DMS79 (cell line): ENCODE results near the gene JARID2.
"Not testable (repeated sequence)": the region's sequence is repeated elsewhere in the genome, so short reads cannot be mapped to it uniquely, and the experiment has no call there.

ENCODE experiments used
- DNase-seq: peaks from one replicate; lab custom pipeline; 2025; lab: John Stamatoyannopoulos, UW

Gene JARID2

DNA sequence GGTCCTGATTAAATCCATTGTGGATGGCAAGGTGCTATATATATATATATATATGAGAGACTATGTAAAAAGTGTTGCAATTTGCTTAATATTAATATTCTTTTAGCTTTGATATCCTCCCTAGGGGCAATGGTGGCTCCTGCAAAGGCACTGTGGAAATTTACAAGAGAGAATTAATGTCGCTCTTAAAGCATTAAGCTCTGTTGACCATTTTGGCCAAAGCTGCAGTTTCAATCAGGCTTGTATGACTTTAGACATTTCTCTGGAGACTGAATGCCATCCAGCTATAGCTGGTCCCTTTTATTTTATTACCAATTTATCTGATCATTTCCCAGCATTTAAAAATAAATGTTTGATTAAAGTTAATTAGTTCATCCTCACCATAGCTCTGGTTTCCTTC lies 155.3 kb downstream of the JARID2 start:
- no peak for DNase-seq

- DNase-seq = no peak
These were observed 155.9 kb downstream of the JARID2 start for GRCh38 chr6:15401769-15402250.

- no peak for DNase-seq
These were observed 156.7 kb downstream of the JARID2 start for GRCh38 chr6:15402406-15403045.

- no peak for DNase-seq
These were observed 157.4 kb downstream of the JARID2 start for GRCh38 chr6:15403094-15403755.

- DNase-seq = no peak
These were observed 158.8 kb downstream of the JARID2 start for GRCh38 chr6:15404685-15404980.

GRCh38 chr6:15405129-15406068 lies 159.5 kb downstream of the JARID2 start:
- DNase-seq = no peak

DNA sequence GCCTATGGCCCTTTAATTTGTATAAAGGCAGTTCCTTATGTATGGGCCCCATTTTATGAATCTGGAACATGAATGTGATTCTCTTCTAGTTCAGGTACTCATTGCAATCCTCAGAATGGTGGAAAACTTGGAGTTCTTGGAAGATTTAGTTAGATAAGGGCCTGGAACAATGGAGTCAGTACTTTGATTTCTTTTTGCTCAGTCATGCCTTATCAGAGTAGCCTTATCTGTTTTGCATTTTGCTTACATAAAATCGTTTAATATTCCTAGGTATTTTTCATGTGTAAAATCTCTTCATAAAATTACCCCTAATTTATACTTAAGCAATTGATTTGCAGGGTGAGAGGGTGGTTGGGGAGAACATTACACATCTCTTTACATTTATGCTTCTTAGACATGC lies 160.6 kb downstream of the JARID2 start:
- no peak for DNase-seq

GRCh38 chr6:15408008-15408407 lies 162.1 kb downstream of the JARID2 start:
- DNase-seq = no peak

GRCh38 chr6:15408758-15409157 lies 162.9 kb downstream of the JARID2 start:
- no peak for DNase-seq

- DNase-seq = no peak
These were observed 163.6 kb downstream of the JARID2 start for GRCh38 chr6:15409301-15410125.

- no peak for DNase-seq
These were observed 164.2 kb downstream of the JARID2 start for GRCh38 chr6:15410126-15410391.

- DNase-seq = no peak
These were observed 164.9 kb downstream of the JARID2 start for GRCh38 chr6:15410752-15411151.

DNA sequence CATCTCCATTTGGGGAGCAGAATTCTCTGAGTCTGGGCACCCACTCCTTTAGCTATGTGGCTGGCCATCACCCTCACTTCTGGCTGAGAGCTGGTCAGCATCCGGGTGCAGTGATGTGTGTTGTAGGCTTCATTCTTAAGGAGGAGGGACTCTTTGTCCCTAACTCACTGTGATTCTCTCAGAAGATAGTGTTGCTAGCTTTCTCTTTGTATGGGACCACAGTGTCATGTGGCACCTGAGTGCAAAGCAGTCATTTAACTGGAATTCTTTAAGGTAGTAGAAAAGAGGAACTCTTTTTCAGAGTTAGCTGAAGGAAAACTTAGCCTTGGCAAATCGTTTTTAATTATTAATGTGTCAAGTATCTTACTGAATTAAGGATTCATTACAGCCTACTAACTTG lies 165.9 kb downstream of the JARID2 start:
- DNase-seq = no peak

GRCh38 chr6:15412767-15413166 lies 166.9 kb downstream of the JARID2 start:
- DNase-seq = no peak

GRCh38 chr6:15413466-15414234 lies 167.8 kb downstream of the JARID2 start:
- DNase-seq = no peak

DNA sequence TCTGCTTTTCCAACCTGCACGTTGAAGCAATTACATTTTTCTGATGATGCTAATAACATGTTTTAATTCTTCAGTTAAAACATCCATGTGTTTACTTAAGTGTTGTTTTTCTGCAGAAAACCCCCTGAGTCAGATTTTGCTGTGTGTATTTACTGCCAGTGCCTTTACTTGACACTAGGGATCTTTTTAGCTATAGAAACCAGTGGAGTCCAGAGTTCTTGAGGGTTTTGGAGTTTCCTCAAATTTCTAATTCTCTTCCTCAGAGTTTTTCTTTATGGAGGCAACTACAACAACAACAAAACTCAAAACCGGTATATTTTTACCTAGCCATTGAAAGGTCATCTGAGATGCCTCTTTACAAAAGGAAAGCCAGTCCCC lies 168.4 kb downstream of the JARID2 start:
- no peak for DNase-seq

DNA sequence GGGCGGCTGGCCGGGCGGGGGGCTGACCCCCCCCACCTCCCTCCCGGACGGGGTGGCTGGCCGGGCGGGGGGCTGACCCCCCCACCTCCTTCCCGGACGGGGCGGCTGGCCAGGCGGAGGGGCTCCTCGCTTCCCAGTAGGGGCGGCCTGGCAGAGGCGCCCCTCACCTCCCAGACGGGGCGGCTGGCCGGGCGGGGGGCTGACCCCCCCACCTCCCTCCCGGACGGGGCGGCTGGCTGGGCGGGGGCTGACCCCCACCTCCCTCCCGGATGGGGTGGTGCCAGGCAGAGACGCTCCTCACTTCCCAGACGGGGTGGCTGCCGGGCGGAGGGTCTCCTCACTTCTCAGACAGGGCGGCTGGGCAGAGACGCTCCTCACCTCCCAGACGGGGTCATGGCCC lies 169.8 kb downstream of the JARID2 start:
- DNase-seq = not testable (repeated sequence)

DNA sequence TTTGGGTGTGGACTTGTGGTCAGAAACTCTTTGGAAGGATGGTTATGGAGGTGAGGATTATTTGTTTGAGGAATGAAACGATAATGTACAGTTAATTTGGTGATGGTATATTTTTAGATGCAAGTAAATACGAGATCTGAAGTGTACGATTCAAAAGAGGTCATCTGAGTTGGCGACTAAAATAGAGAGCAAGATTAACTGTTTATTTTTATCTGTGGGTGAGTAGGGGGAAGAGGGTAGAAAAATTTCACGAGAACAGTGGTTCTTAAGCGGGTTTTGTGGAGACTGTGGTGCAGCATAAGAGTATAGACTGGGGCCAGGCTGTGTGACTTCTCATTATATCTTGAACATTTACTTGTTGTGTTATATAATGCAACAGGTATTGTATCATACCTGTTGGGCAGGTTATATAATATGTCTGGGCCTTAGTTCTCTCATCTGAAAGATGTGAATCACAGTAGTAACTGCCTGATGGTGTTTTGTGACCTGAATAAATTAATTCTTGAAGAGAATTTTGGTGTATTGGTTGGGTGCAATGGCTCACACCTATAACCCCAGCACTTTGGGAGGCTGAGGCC lies 171.2 kb downstream of the JARID2 start:
- DNase-seq = no peak

GRCh38 chr6:15417811-15418210 lies 171.9 kb downstream of the JARID2 start:
- DNase-seq = no peak

DNA sequence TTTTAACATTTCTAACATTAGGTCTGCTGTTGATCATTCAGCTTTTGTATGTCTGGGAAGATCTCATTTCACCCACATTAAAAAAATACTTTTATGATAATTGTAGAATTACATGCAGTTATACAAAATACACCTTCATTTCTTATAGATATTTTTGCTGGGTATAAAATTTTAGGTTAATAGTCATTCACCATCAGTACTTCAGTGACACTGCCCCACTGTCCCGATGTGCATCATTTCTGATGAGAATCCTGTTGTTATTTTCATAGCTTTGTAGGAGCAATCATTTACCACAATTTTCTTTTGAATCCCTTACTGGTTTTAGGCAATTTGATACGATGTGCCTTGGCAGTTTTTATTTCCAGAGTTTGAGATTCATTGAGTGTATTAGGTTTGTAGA lies 173.6 kb downstream of the JARID2 start:
- DNase-seq = no peak

GRCh38 chr6:15420959-15421438 lies 175.1 kb downstream of the JARID2 start:
- DNase-seq = no peak
